GM18951 (cell line): Measurements from ENCODE around the gene TMEM203.

Source experiments
- POLR2A ChIP-seq: IDR thresholded peaks from 4 replicates; pipeline ENCODE4 v1.6.1; 2011; ENCODE audit warnings: mild to moderate bottlenecking; ENCODE audit not compliant: insufficient read length, insufficient read depth; ENCODE audit errors: extremely low read depth
- in situ Hi-C: fragments of 300-500 bp; cut with MboI; formaldehyde crosslinking; loops from one replicate; pipeline ENCODE4 v1.12.0; 2022; ENCODE audit warnings: low sequenced_read_pairs, mixed read lengths, inconsistent platforms; ENCODE audit not compliant: unreplicated experiment

Gene TMEM203

GRCh38 chr9:137175345-137175961, 30.0 kb downstream of the TMEM203 start:
- in situ Hi-C loops, result no loop called here
- peak; percentile 2 for TF ChIP-seq POLR2A

- in situ Hi-C loops, result no loop called here
- no peak for TF ChIP-seq POLR2A
Measured at GRCh38 chr9:137174722-137175293, 30.6 kb downstream of the TMEM203 start.

- no peak for TF ChIP-seq POLR2A
- in situ Hi-C loops, result no loop called here
Measured at GRCh38 chr9:137173796-137174664, 31.4 kb downstream of the TMEM203 start.

GRCh38 chr9:137172901-137173795, 32.3 kb downstream of the TMEM203 start:
- in situ Hi-C loops, result no loop called here
- TF ChIP-seq POLR2A, result no peak

- in situ Hi-C loops, result no loop called here
- no peak for TF ChIP-seq POLR2A
Measured at GRCh38 chr9:137171149-137171900, 34.1 kb downstream of the TMEM203 start.

- no peak for TF ChIP-seq POLR2A
- in situ Hi-C loops, result no loop called here
Measured at GRCh38 chr9:137170486-137171148, 34.8 kb downstream of the TMEM203 start.

GRCh38 chr9:137169896-137170358, 35.5 kb downstream of the TMEM203 start, which contains the start of gene LRRC26:
TSS of gene LRRC26 (minus strand) at chr9:137170051. CDS start at chr9:137169943, 108 bp downstream.
- in situ Hi-C loops, result no loop called here
- TF ChIP-seq POLR2A, result no peak

GRCh38 chr9:137168904-137169856, 36.3 kb downstream of the TMEM203 start:
- peak; percentile 49 for TF ChIP-seq POLR2A
- in situ Hi-C loops, result no loop called here

- in situ Hi-C loops, result no loop called here
- TF ChIP-seq POLR2A, result no peak
Measured at GRCh38 chr9:137168573-137168903, 36.9 kb downstream of the TMEM203 start.

- TF ChIP-seq POLR2A, result no peak
- in situ Hi-C loops, result no loop called here
Measured at GRCh38 chr9:137167747-137168572, 37.5 kb downstream of the TMEM203 start.
